Measurements from ENCODE around the gene KLK2.

DNA sequence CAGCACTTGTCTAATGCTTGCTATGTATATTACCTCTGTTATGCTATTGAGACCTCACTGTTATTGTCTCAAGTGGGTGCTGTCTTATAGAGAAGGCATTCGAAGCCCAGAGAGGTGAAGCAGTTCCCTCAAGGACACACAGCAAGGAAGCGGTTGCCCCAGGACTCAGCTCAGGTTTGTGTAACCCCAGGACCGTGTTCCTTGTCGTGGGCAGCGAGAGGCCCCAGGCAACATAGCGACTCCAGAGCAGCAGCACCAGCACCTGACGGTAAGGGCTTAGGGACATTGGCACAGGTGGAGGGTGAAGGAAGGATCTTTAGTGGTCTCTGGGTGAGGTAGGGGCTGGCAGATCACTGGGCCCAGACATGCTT is 42.2 kb upstream of the KLK2 start:
- TF ChIP-seq, protein P1, sequence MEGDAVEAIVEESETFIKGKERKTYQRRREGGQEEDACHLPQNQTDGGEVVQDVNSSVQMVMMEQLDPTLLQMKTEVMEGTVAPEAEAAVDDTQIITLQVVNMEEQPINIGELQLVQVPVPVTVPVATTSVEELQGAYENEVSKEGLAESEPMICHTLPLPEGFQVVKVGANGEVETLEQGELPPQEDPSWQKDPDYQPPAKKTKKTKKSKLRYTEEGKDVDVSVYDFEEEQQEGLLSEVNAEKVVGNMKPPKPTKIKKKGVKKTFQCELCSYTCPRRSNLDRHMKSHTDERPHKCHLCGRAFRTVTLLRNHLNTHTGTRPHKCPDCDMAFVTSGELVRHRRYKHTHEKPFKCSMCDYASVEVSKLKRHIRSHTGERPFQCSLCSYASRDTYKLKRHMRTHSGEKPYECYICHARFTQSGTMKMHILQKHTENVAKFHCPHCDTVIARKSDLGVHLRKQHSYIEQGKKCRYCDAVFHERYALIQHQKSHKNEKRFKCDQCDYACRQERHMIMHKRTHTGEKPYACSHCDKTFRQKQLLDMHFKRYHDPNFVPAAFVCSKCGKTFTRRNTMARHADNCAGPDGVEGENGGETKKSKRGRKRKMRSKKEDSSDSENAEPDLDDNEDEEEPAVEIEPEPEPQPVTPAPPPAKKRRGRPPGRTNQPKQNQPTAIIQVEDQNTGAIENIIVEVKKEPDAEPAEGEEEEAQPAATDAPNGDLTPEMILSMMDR (conservative IDR thresholded peaks at IDR 0.05 in 1 of 2, IDR thresholded peaks at IDR 0.05 in 1 of 2; ENCODE audit: low read depth in 1 of 2, low read length in 2 of 2): no peak
- TF ChIP-seq EZH2 (IDR thresholded peaks at IDR 0.05; ENCODE audit: low read length, missing control alignments): no peak
